ENCODE measurements around the gene PRAME. TPM values are rescaled to one million over a fixed set of nuclear protein-coding genes. Genes with fewer than 3 reads are reported as not detected.

PRAME gene
- total RNA-seq, 2 donors from 2014 or later, result not detected

DNA sequence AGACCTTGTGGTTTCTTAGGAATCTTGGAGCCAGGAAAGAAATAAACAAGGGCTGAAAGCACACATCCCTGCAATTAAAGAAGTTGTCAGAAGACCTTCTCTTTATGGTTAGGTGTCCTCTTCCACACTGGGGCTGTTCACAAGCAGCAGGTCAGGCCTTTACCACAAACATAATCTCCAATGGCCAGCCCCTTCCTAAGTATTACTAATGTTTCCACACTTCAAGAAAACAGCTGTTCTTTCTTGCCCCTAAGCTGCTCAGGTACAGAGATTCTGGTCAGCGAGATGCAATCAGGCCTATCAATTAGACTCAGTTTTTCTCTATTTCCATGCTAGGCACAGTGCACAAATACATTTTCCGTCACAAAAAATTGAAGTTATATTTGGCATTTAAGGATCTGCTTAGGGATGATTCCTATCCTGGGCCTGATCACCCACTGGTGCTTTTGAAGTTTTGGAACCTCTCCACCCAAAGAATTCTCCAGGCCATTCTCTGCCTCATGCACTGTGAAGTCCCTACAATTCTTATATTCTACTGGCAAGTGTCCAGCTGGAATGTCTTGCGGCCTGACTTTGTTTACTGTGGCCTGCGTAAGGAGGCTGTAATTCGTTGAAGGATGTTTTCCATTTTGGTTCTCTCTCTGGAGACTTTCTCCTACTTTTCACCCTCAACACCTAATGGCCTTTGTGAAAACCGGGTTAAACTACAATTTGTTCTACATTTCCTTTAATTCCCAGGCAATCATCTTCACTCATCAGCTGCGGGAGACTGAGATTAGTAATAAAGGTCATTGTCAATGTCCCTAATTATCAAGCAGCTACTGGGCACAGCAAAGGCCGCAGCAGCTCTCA lies 5.1 kb downstream of the PRAME start:
- Histone ChIP-seq H3K36me3 (no peaks in the 10 kb centered on the region), H3K27me3 (replicated peaks; ENCODE audit: insufficient read depth) (no peaks in the 10 kb centered on the region), H3K4me1 (ENCODE audit: control insufficient read depth in 1 of 2, low read depth in 2 of 2) (no peaks in the 10 kb centered on the region), H3K4me3 (no peak overlapping the region), H3K9me3 (no peaks in the 10 kb centered on the region), H3K27ac (no peak overlapping the region)
- ATAC-seq (ENCODE audit: insufficient number of reproducible peaks, low FRiP score, low read depth), result no peak
- no peak for DNase-seq (ENCODE audit: low spot score)
- TF ChIP-seq CTCF (IDR thresholded peaks at IDR 0.05), result no peak

- Histone ChIP-seq H3K4me3 (no peak overlapping the region), H3K36me3 (no peaks in the 10 kb centered on the region), H3K4me1 (ENCODE audit: control insufficient read depth in 1 of 2, low read depth in 2 of 2) (no peaks in the 10 kb centered on the region), H3K9me3 (no peaks in the 10 kb centered on the region), H3K27me3 (replicated peaks; ENCODE audit: insufficient read depth) (no peaks in the 10 kb centered on the region), H3K27ac (no peak overlapping the region)
- TF ChIP-seq CTCF (IDR thresholded peaks at IDR 0.05), result no peak
- ATAC-seq (ENCODE audit: insufficient number of reproducible peaks, low FRiP score, low read depth) (no peak), DNase-seq (ENCODE audit: low spot score) (no peak)
Observed at GRCh38 chr22:22553141-22553540, 5.9 kb downstream of the PRAME start.

DNA sequence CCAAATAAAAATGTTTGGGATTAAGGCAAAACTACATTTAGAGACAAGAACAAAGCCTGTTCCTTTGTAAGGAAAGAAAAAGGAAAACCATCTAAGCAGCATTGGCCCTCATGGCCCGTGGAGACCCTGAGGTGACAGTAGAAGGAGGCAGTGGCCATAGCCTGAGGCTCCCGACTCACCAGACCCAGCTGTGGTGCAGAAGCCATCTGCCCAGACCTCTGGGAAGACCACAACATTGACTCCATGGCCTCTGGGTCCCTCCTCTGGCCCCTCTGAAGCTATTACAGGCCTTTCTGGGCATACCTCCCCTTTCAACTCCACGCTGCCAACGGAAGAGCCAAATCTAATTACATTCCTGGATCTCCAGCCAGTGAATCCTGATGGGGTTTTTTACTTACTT lies 6.4 kb downstream of the PRAME start:
- TF ChIP-seq CTCF (IDR thresholded peaks at IDR 0.05), result no peak
- DNase-seq (ENCODE audit: low spot score), result no peak
- no peak overlapping the region for H3K27ac ChIP-seq
- no peak for ATAC-seq (ENCODE audit: insufficient number of reproducible peaks, low FRiP score, low read depth)
- no peaks in the 10 kb centered on the region for H3K9me3 ChIP-seq
- no peaks in the 10 kb centered on the region for H3K36me3 ChIP-seq
- H3K27me3 ChIP-seq (replicated peaks; ENCODE audit: insufficient read depth), result no peaks in the 10 kb centered on the region
- H3K4me3 ChIP-seq, result no peak overlapping the region
- H3K4me1 ChIP-seq (ENCODE audit: control insufficient read depth in 1 of 2, low read depth in 2 of 2), result no peaks in the 10 kb centered on the region

DNA sequence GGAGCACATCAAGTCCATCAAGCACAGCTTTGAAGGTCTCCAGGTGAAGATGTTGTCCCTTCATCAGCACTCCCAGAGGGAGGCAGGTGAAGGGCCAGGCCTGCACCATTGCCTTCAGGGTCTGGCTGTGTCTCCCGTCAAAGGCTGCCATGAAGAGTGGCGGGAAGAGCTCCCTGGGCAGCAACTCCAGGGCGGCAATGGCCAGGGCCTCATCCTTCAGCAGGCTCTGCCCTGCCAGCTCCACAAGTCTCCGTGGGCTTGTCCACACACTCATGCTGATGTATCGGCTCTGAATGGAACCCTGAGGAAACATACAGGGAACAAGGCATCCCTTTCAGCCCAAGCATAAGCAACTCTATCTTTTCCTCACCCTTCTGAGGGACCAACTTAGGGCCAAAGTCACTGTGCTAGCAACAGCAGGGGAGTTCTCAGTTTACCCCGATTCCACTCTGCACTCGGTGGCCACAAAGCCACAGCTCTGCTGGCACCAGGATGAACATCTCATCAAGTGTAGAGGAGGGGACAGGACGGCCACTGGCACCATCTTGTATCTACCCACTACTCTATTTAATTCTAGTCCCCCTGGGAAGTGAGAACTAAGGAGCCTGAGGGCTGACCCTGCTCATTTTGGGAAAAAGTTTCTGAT lies 8.2 kb downstream of the PRAME start:
- TF ChIP-seq CTCF (IDR thresholded peaks at IDR 0.05), result no peak
- Histone ChIP-seq H3K27me3 (replicated peaks; ENCODE audit: insufficient read depth) (no peaks in the 10 kb centered on the region), H3K27ac (no peak overlapping the region), H3K4me1 (ENCODE audit: control insufficient read depth in 1 of 2, low read depth in 2 of 2) (no peaks in the 10 kb centered on the region), H3K9me3 (no peaks in the 10 kb centered on the region), H3K4me3 (no peak overlapping the region), H3K36me3 (no peaks in the 10 kb centered on the region)
- ATAC-seq (ENCODE audit: insufficient number of reproducible peaks, low FRiP score, low read depth), result no peak
- no peak for DNase-seq (ENCODE audit: low spot score)

DNA sequence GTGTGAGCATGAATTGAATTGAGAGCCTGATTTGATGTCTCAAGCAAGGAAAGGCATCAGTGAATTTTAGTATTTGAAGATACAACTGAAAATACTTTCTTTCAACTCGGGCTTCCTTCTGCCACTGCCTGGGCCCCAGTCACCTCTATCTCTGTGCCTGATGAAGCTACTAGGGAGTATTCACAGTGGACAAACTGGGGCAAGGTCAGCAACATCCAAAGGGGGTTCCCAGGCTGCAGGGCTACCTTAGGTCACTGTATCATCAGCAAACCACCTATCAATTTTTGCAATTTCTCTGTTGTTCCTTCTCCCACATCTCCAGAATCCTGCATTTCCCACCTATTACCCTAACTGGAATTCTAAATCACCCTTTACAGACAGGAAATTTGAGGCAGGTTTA lies 10.2 kb downstream of the PRAME start:
- H3K27ac ChIP-seq, result no peak overlapping the region
- H3K4me1 ChIP-seq (ENCODE audit: control insufficient read depth in 1 of 2, low read depth in 2 of 2), result no peaks in the 10 kb centered on the region
- no peaks in the 10 kb centered on the region for H3K27me3 ChIP-seq (replicated peaks; ENCODE audit: insufficient read depth)
- no peaks in the 10 kb centered on the region for H3K9me3 ChIP-seq
- no peak overlapping the region for H3K4me3 ChIP-seq
- no peak for ATAC-seq (ENCODE audit: insufficient number of reproducible peaks, low FRiP score, low read depth)
- no peak for TF ChIP-seq CTCF (IDR thresholded peaks at IDR 0.05)
- H3K36me3 ChIP-seq, result no peaks in the 10 kb centered on the region
- no peak for DNase-seq (ENCODE audit: low spot score)

Data from thoracic aorta (tissue), 2 donors.